Astrocyte (in vitro differentiated cells and primary cell): ENCODE data around the gene KCNB1.

ENCODE experiments used
- CTCF ChIP-seq: IDR thresholded peaks from 2 replicates; pipeline ENCODE4 v1.5.1; 2011; ENCODE audit warnings: low read depth, mild to moderate bottlenecking, inconsistent platforms, low read length, moderate library complexity; ENCODE audit not compliant: insufficient read depth
- EZH2 ChIP-seq: IDR thresholded peaks from 2 replicates; pipeline ENCODE4 v1.6.1; 2012; ENCODE audit warnings: mild to moderate bottlenecking, low read length, inconsistent platforms; ENCODE audit not compliant: insufficient read depth

GRCh38 chr20:49432550-49432949 is 49.9 kb downstream of the KCNB1 start:
- TF ChIP-seq CTCF (no peak), EZH2 (no peak)
